SK-N-SH (cell line): ENCODE data around the gene APBB2.

Experiments used
- CTCF ChIP-seq: fragments of 200-600 bp; sonication (generic); IDR thresholded peaks from 2 replicates; pipeline ENCODE4 v1.6.1; 2017; ENCODE audit warnings: antibody characterized with exemption, mild to moderate bottlenecking, moderate library complexity
- POLR2AphosphoS5 ChIP-seq: IDR thresholded peaks from 2 replicates; pipeline ENCODE4 v1.6.1; 2012; ENCODE audit warnings: low read depth, low read length
- RAD21 ChIP-seq: IDR thresholded peaks from 2 replicates; pipeline ENCODE4 v1.6.1; 2012; ENCODE audit warnings: mild to moderate bottlenecking, low read length
- REST ChIP-seq: IDR thresholded peaks from 2 replicates; pipeline ENCODE4 v1.6.1; 2012; ENCODE audit warnings: mild to moderate bottlenecking, low read depth, low read length, moderate library complexity
- SIN3A ChIP-seq: IDR thresholded peaks from 2 replicates; pipeline ENCODE4 v1.6.1; 2012; ENCODE audit warnings: low read depth, mild to moderate bottlenecking, low read length, moderate library complexity, borderline replicate concordance
- USF2 ChIP-seq: fragments of 150-350 bp; IDR thresholded peaks from 2 replicates; pipeline ENCODE4 v1.6.1; 2017; ENCODE audit warnings: antibody characterized with exemption, low read length, low read depth, borderline replicate concordance

- TF ChIP-seq CTCF (no peak), REST (no peak), SIN3A (no peak), RAD21 (no peak), USF2 (no peak), POLR2AphosphoS5 (no peak)
These were observed 425.3 kb downstream of the APBB2 start for GRCh38 chr4:40789031-40789430.
